ENCODE data around the gene CDH5. TPM values are rescaled to one million over a fixed set of nuclear protein-coding genes. Genes with fewer than 3 reads are reported as not detected.

The CDH5 gene
- total RNA-seq, 2 donors from 2014 or later = 0.18 TPM; not detected in 1

GRCh38 chr16:66440970-66441369 lies 74.5 kb downstream of the CDH5 start:
- Mint-ChIP-seq H3K4me3 (no peak overlapping the region), H3K27ac (no peak overlapping the region), H3K4me1 (peaks cover 4% of the 10 kb centered on the region), H3K27me3 (ENCODE audit: insufficient read depth) (peaks cover 52% of the 10 kb centered on the region), H3K36me3 (ENCODE audit: low read depth) (no peaks in the 10 kb centered on the region), H3K9me3 (no peaks in the 10 kb centered on the region)
- 91 to 94% methylated on average over 2 to 11 of the region's 11 CpGs for WGBS, 2 experiments (ENCODE audit: insufficient coverage in 1 of 2, insufficient read length in 1 of 2)
- no peaks in the 10 kb centered on the region for H3K4me1 ChIP-seq (ENCODE audit: control insufficient read depth, insufficient read depth, low read length)
- DNase-seq = peak; percentile 31
- no peak overlapping the region for H3K4me3 ChIP-seq (ENCODE audit: low read length)
- no peaks in the 10 kb centered on the region for H3K9me3 ChIP-seq (ENCODE audit: control insufficient read depth, low read length)
- H3K27me3 ChIP-seq (ENCODE audit: control insufficient read depth, insufficient read depth, low read length, poor library complexity, severe bottlenecking) = no peaks in the 10 kb centered on the region
- no peaks in the 10 kb centered on the region for H3K36me3 ChIP-seq (ENCODE audit: control insufficient read depth, insufficient read depth, low read length)
- H3K27ac ChIP-seq (ENCODE audit: low read depth, low read length) = no peak overlapping the region
- no peak overlapping the region for H3K9ac ChIP-seq (ENCODE audit: extremely low read depth, low read length, poor library complexity, severe bottlenecking)
- TF ChIP-seq CTCF (conservative IDR thresholded peaks at IDR 0.05) = no peak

GRCh38 chr16:66441586-66442375 lies 75.3 kb downstream of the CDH5 start:
- Histone ChIP-seq H3K36me3 (ENCODE audit: control insufficient read depth, insufficient read depth, low read length) (no peaks in the 10 kb centered on the region), H3K9me3 (ENCODE audit: control insufficient read depth, low read length) (no peaks in the 10 kb centered on the region), H3K27me3 (ENCODE audit: control insufficient read depth, insufficient read depth, low read length, poor library complexity, severe bottlenecking) (no peaks in the 10 kb centered on the region), H3K4me3 (ENCODE audit: low read length) (no peak overlapping the region), H3K9ac (ENCODE audit: extremely low read depth, low read length, poor library complexity, severe bottlenecking) (no peak overlapping the region), H3K27ac (ENCODE audit: low read depth, low read length) (no peak overlapping the region), H3K4me1 (ENCODE audit: control insufficient read depth, insufficient read depth, low read length) (no peaks in the 10 kb centered on the region)
- TF ChIP-seq CTCF (conservative IDR thresholded peaks at IDR 0.05) = no peak
- Mint-ChIP-seq H3K4me1 (peaks cover 4% of the 10 kb centered on the region), H3K4me3 (no peak overlapping the region), H3K36me3 (ENCODE audit: low read depth) (no peaks in the 10 kb centered on the region), H3K9me3 (no peaks in the 10 kb centered on the region), H3K27ac (no peak overlapping the region), H3K27me3 (ENCODE audit: insufficient read depth) (peaks cover 57% of the 10 kb centered on the region)
- 81 to 90% methylated on average over 4 to 7 of the region's 7 CpGs for WGBS, 2 experiments (ENCODE audit: insufficient coverage in 1 of 2, insufficient read length in 1 of 2)
- DNase-seq = peak; percentile 36

GRCh38 chr16:66442502-66443268 lies 76.2 kb downstream of the CDH5 start:
- Histone ChIP-seq H3K27ac (ENCODE audit: low read depth, low read length) (no peak overlapping the region), H3K9me3 (ENCODE audit: control insufficient read depth, low read length) (no peaks in the 10 kb centered on the region), H3K36me3 (ENCODE audit: control insufficient read depth, insufficient read depth, low read length) (no peaks in the 10 kb centered on the region), H3K9ac (ENCODE audit: extremely low read depth, low read length, poor library complexity, severe bottlenecking) (no peak overlapping the region), H3K27me3 (ENCODE audit: control insufficient read depth, insufficient read depth, low read length, poor library complexity, severe bottlenecking) (no peaks in the 10 kb centered on the region), H3K4me3 (ENCODE audit: low read length) (no peak overlapping the region), H3K4me1 (ENCODE audit: control insufficient read depth, insufficient read depth, low read length) (no peaks in the 10 kb centered on the region)
- TF ChIP-seq CTCF (conservative IDR thresholded peaks at IDR 0.05) = no peak
- no peaks in the 10 kb centered on the region for H3K36me3 Mint-ChIP-seq (ENCODE audit: low read depth)
- H3K27me3 Mint-ChIP-seq (ENCODE audit: insufficient read depth) = peaks cover 60% of the 10 kb centered on the region
- H3K4me1 Mint-ChIP-seq = peaks cover 4% of the 10 kb centered on the region
- 91 to 94% methylated on average over 6 of the region's 6 CpGs for WGBS, 2 experiments (ENCODE audit: insufficient coverage in 1 of 2, insufficient read length in 1 of 2)
- no peaks in the 10 kb centered on the region for H3K9me3 Mint-ChIP-seq
- no peak overlapping the region for H3K27ac Mint-ChIP-seq
- peak; percentile 22 for DNase-seq
- no peak overlapping the region for H3K4me3 Mint-ChIP-seq
